Epithelial cell of proximal tubule (primary cell): Measurements from ENCODE around the gene LY6G5C. TPM values are rescaled to one million over a fixed set of nuclear protein-coding genes. Genes with fewer than 3 reads are reported as not detected.

Experiments
- DNase-seq: peaks from one replicate; pipeline ENCODE4 v3.0.0-alpha.2; 2011; ENCODE audit warnings: low read depth
- H3K4me3 ChIP-seq: 2 replicates; pipeline ENCODE4 v1.5.1; 2011; ENCODE audit warnings: low read depth, mild to moderate bottlenecking, low read length
- CTCF ChIP-seq: conservative IDR thresholded peaks from 2 replicates; pipeline ENCODE4 v1.5.1; 2012; ENCODE audit warnings: low read depth, mild to moderate bottlenecking, low read length
- total RNA-seq: library from RNA; depleted of rRNA; stranded (reverse); fragments of >200 nt; gene quantifications from 2 replicates; pipeline ENCODE4 v1.2.3, GENCODE V29; 2015

Gene LY6G5C
- total RNA-seq, 1 donor from 2014 or later, result 1.1 TPM

- no peak for TF ChIP-seq CTCF
- H3K4me3 ChIP-seq, result no peak overlapping the region
- DNase-seq, result no peak
Measured at GRCh38 chr6:31720196-31720770, 39.4 kb upstream of the LY6G5C start.

GRCh38 chr6:31719001-31719400, 38.1 kb upstream of the LY6G5C start:
- H3K4me3 ChIP-seq, result no peak overlapping the region
- no peak for DNase-seq
- TF ChIP-seq CTCF, result no peak

GRCh38 chr6:31718265-31718664, 37.4 kb upstream of the LY6G5C start:
- DNase-seq, result no peak
- H3K4me3 ChIP-seq, result no peak overlapping the region
- no peak for TF ChIP-seq CTCF

- DNase-seq, result no peak
- H3K4me3 ChIP-seq, result no peak overlapping the region
- TF ChIP-seq CTCF, result peak; percentile 20
Measured at GRCh38 chr6:31717499-31718222, 36.8 kb upstream of the LY6G5C start.

- no peak for DNase-seq
- no peak for TF ChIP-seq CTCF
- no peak within 1 kb of the TSS for H3K4me3 ChIP-seq
Measured at GRCh38 chr6:31715022-31715958, 34.4 kb upstream of the LY6G5C start, which contains the start of gene LY6G6D. Gene LY6G6D, plus strand, starts transcription at chr6:31715348. Its CDS starts 8 bp downstream, at chr6:31715356.

GRCh38 chr6:31713991-31714684, 33.3 kb upstream of the LY6G5C start:
- no peak overlapping the region for H3K4me3 ChIP-seq
- no peak for DNase-seq
- TF ChIP-seq CTCF, result no peak
